ENCODE results near the gene SLC30A2.

DNA sequence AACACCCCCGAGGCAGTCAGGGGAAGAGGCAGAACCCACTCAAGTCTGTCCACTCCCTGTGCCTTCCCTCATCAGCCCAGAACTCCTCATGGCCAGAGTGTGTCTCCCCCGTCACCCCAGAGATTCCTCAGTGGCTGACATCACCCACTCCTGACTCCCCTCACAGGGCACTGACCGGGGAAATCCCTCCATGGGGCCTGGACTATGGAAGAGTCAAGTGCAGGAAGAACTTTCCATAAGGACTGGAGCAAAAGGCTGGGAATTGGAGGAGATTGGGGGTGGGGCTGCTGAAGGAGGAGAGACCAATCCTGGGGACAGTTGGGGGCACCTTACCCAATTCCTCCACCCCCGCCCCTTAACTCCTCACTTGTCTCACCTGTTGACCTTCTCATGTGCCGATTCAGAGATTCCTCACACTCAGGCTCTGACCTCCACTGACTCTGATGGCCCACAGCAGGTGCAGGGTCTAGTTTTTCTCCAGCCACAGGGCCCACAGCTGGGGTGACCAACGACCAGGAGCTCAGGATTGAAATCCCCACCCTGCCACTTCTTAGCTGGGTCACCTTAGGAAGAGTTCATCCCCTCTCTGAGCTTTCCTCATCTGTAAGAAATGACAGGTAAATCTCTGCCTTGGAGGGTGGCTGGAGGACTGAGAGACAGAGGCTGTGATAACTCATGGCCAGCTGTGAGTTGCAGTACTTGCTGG lies 24.8 kb downstream of the SLC30A2 start:
- TF ChIP-seq, protein P1, sequence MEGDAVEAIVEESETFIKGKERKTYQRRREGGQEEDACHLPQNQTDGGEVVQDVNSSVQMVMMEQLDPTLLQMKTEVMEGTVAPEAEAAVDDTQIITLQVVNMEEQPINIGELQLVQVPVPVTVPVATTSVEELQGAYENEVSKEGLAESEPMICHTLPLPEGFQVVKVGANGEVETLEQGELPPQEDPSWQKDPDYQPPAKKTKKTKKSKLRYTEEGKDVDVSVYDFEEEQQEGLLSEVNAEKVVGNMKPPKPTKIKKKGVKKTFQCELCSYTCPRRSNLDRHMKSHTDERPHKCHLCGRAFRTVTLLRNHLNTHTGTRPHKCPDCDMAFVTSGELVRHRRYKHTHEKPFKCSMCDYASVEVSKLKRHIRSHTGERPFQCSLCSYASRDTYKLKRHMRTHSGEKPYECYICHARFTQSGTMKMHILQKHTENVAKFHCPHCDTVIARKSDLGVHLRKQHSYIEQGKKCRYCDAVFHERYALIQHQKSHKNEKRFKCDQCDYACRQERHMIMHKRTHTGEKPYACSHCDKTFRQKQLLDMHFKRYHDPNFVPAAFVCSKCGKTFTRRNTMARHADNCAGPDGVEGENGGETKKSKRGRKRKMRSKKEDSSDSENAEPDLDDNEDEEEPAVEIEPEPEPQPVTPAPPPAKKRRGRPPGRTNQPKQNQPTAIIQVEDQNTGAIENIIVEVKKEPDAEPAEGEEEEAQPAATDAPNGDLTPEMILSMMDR (IDR thresholded peaks at IDR 0.05): no peak
- no peak for TF ChIP-seq POLR2A (IDR thresholded peaks at IDR 0.05)
- no peak for TF ChIP-seq EP300 (IDR thresholded peaks at IDR 0.05; ENCODE audit: low read depth)
- no peak for TF ChIP-seq POLR2AphosphoS5 (IDR thresholded peaks at IDR 0.05)

All from transverse colon (tissue), 4 donors.